CD4-positive, alpha-beta T cell treated with Interferon alpha-2 for 1 hour (primary cell): ENCODE measurements around the gene DCC.
"Not testable (repeated sequence)": the region's sequence is repeated elsewhere in the genome, so short reads cannot be mapped to it uniquely, and the experiment has no call there.

Experiments used
- DNase-seq, 2 donors: peaks; one replicate each; pipeline ENCODE4 v3.0.0-alpha.2; 2020 to 2022

DCC gene

GRCh38 chr18:53443831-53444230 is 1103.8 kb downstream of the DCC start:
- DNase-seq, result no peak

DNA sequence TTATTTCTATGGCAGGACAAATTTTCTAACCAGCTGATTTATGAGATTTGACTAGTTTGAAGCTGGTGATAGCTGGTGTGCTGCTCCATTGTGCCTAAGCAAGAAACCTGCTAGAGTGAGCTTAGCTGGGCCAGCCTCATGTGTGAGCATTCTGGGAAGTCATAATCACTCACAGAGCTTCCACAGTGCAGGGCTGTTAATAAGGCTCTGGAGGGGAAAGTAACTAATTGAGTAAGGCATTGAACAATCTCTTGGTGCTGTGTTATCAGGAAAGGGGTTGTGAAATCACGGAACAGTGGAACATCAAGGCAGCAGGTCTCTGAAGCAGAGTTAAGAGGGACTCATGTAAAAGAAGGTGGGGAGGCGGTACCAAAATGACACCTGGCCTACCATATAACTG is 1111.9 kb downstream of the DCC start:
- DNase-seq, result no peak

GRCh38 chr18:53457068-53457467 is 1117.1 kb downstream of the DCC start:
- DNase-seq, result no peak

GRCh38 chr18:53458268-53458667 is 1118.3 kb downstream of the DCC start:
- no peak for DNase-seq

GRCh38 chr18:53458944-53459580 is 1119.1 kb downstream of the DCC start:
- DNase-seq, result no peak

- DNase-seq, result no peak
Observed at GRCh38 chr18:53467756-53468155, 1127.8 kb downstream of the DCC start.

GRCh38 chr18:53468173-53468572 is 1128.2 kb downstream of the DCC start:
- DNase-seq, result not testable (repeated sequence)

- DNase-seq, result no peak
Observed at GRCh38 chr18:53472546-53472945, 1132.5 kb downstream of the DCC start.

GRCh38 chr18:53478155-53478554 is 1138.2 kb downstream of the DCC start:
- DNase-seq, result no peak

DNA sequence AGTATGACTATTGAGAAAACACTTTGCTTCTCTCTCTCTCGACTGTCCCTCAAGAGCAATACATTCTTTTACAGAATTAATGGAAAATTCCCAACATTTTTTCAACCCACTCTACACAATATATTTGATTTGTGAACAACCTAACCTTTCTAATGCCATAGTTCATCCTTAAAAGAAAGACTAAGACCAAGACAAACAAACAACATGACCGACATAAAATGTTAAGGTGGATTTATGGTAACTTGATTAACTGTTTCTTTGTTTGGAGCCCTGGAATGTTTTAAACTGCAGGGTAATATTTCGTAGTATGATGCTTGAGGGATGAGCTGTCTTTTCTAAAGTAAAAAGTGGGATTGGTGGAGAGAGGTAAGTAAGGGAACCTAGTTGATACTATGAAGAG is 1146.3 kb downstream of the DCC start:
- DNase-seq, result no peak

DNA sequence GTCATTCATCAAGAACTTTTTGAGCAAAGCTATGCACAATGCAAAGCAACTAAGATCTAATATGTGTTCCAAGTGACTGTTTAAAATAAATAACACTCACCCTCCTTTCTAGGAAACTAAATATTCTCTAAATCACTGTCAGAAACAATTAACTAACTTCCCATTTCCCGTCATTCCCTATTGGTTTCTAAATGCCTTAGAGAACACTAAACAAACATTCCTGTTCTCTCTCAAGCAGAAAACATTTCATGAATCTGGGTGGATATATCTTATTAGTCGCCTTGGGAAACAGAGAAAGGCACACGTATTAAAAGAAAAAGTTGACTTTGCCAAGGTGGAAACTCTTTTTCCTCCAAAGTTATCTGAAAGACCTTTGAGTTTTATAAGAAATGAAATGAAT is 1149.3 kb downstream of the DCC start:
- no peak for DNase-seq

GRCh38 chr18:53490019-53490418 is 1150.0 kb downstream of the DCC start:
- DNase-seq, result no peak

GRCh38 chr18:53496028-53496427 is 1156.0 kb downstream of the DCC start:
- no peak for DNase-seq

DNA sequence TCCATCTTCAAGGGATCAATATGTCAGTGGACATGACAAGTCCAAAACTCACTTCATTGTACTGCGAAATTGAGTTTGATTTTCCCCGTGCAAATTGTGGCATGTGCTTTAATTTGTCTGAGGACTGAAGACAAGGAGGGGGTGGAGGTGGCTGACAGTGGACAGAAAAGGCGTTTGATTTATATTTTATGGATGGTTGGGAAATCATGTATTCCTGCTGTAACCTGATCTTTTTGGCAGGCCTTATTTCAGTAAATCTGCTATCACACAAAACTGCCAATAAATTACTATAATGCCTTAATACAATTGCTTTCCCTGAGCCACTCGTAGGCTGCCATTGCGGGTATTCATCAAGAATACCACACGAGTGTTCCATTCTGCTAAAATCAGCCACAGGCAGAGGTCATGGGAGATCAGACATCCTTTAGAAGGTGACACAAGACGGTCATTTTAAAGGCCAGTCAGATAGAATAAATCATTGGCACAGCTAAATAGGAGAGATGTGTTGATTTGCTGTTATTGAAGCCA is 1164.0 kb downstream of the DCC start:
- no peak for DNase-seq

- no peak for DNase-seq
Observed at GRCh38 chr18:53508529-53508928, 1168.5 kb downstream of the DCC start.

GRCh38 chr18:53509886-53510285 is 1169.9 kb downstream of the DCC start:
- DNase-seq, result no peak

- not testable (repeated sequence) for DNase-seq
Observed at GRCh38 chr18:53511725-53512124, 1171.7 kb downstream of the DCC start.

DNA sequence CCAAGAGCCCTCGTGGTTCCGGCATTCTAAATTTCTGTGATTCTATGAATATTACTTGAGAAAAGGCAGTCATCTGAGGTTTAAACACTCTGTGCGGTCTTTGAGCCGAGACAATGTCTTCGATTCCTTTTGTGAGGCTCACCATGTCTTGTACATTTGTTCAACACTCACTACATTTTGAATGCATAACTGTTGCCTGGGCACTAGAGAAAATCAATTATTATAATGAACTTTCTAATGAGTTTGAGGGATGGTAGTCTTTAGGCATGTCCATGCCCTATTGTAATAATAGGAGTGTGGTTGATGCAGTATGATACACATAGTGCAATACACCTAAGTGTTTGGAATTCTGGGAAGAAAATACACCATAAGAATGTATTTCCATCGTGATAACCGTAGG is 1181.1 kb downstream of the DCC start:
- no peak for DNase-seq

- no peak for DNase-seq
Observed at GRCh38 chr18:53526101-53526870, 1186.3 kb downstream of the DCC start.

GRCh38 chr18:53527365-53527764 is 1187.4 kb downstream of the DCC start:
- no peak for DNase-seq

- no peak for DNase-seq
Observed at GRCh38 chr18:53531187-53531586, 1191.2 kb downstream of the DCC start.

DNA sequence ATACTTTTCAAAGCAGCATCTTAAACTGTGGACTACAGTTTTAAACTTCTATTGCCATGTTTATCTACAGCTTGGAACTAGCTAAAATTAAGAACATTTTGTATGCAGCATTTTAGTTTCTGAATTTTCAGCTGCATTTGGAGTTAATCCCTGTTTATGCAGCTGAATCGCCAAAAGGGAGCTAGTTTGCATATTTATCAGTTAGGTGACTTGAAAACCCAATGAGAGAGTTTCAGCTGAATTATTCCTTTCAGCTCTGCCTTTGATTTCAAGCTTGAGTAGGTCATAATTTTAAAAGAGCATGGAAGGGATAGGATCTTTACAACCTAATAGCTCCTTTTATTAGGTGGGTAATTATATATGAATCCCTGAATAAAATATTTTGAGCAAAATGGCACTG is 1191.9 kb downstream of the DCC start:
- DNase-seq, result no peak

- no peak for DNase-seq
Observed at GRCh38 chr18:53534203-53534602, 1194.2 kb downstream of the DCC start.

GRCh38 chr18:53534695-53535094 is 1194.7 kb downstream of the DCC start:
- no peak for DNase-seq

DNA sequence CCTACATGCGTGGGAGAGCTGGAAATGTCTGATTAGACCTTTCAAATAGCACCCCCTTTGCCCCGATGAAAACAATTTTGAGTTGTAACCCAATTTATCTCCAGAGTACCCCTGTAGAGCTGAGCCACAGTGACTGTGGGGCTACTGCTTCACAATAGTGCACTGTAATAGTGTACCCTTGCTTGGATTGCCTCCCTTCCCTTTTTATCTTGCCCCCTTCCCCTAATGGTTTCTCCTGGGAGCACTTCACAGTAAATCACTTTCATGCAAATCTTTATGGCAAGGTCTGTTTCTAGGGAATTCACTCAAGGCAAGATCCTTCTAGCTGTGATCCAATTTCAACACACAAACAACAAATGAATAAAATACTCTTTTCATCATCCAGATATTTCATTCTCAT is 1196.9 kb downstream of the DCC start:
- no peak for DNase-seq
